ENCODE data around the gene XDH. TPM values are rescaled to one million over a fixed set of nuclear protein-coding genes. Genes with fewer than 3 reads are reported as not detected.

XDH gene
- total RNA-seq, 4 donors from 2014 or later = under 0.01 TPM; not detected in 3

- no peak for DNase-seq (ENCODE audit: low spot score in 2 of 2)
- Histone ChIP-seq H3K4me3 (no peak overlapping the region), H3K36me3 (no peaks in the 10 kb centered on the region), H3K27ac (no peak overlapping the region), H3K9me3 (peaks cover 0 to 19% (median 0%) of the 10 kb centered on the region in 4 donors), H3K4me1 (no peaks in the 10 kb centered on the region), H3K27me3 (no peaks in the 10 kb centered on the region)
- 51 to 60% methylated on average over 2 of the region's 2 CpGs for WGBS, 2 donors
- TF ChIP-seq EP300 (IDR thresholded peaks at IDR 0.05) = no peak
Observed at GRCh38 chr2:31415421-31415820, 879 bp upstream of the XDH start.

- Histone ChIP-seq H3K27ac (peak overlapping the region in 1 of 4 donors; percentile 23), H3K4me1 (no peaks in the 10 kb centered on the region), H3K27me3 (no peaks in the 10 kb centered on the region), H3K36me3 (no peaks in the 10 kb centered on the region), H3K9me3 (peaks cover 0 to 5% (median 0%) of the 10 kb centered on the region in 4 donors), H3K4me3 (no peak overlapping the region)
- 65 to 74% methylated on average over 5 of the region's 5 CpGs for WGBS, 2 donors
- TF ChIP-seq EP300 (IDR thresholded peaks at IDR 0.05) = no peak
- TF ChIP-seq CTCF (IDR thresholded peaks at IDR 0.05) = no peak
- TF ChIP-seq POLR2A (IDR thresholded peaks at IDR 0.05) = no peak
- no peak for DNase-seq (ENCODE audit: low spot score in 2 of 2)
Observed at GRCh38 chr2:31413862-31414550, 536 bp downstream of the XDH start.

- Histone ChIP-seq H3K4me3 (no peak overlapping the region), H3K27ac (no peak overlapping the region), H3K36me3 (no peaks in the 10 kb centered on the region), H3K9me3 (no peaks in the 10 kb centered on the region), H3K27me3 (no peaks in the 10 kb centered on the region), H3K4me1 (no peaks in the 10 kb centered on the region)
- no peak for DNase-seq (ENCODE audit: low spot score in 2 of 2)
- TF ChIP-seq POLR2A (IDR thresholded peaks at IDR 0.05) (no peak), EP300 (IDR thresholded peaks at IDR 0.05) (no peak), CTCF (IDR thresholded peaks at IDR 0.05) (no peak)
- 43 to 47% methylated on average over 1 of the region's 1 CpG for WGBS, 2 donors
Observed at GRCh38 chr2:31413025-31413424, 1.5 kb downstream of the XDH start.

- H3K27me3 ChIP-seq = no peaks in the 10 kb centered on the region
- no peak for DNase-seq (ENCODE audit: low spot score in 2 of 2)
- 84 to 85% methylated on average over 2 of the region's 2 CpGs for WGBS, 2 donors
- no peaks in the 10 kb centered on the region for H3K36me3 ChIP-seq
- H3K9me3 ChIP-seq = no peaks in the 10 kb centered on the region
- H3K4me1 ChIP-seq = no peaks in the 10 kb centered on the region
- H3K27ac ChIP-seq = no peak overlapping the region
- TF ChIP-seq EP300 (IDR thresholded peaks at IDR 0.05) = no peak
- TF ChIP-seq POLR2A (IDR thresholded peaks at IDR 0.05) = no peak
- no peak for TF ChIP-seq CTCF (IDR thresholded peaks at IDR 0.05)
- no peak overlapping the region for H3K4me3 ChIP-seq
Observed at GRCh38 chr2:31411771-31412170, 2.8 kb downstream of the XDH start.

- no peak overlapping the region for H3K4me3 ChIP-seq
- WGBS, 2 donors = 84 to 87% methylated on average over 10 of the region's 10 CpGs
- H3K9me3 ChIP-seq = no peaks in the 10 kb centered on the region
- TF ChIP-seq CTCF (IDR thresholded peaks at IDR 0.05) (no peak), POLR2A (IDR thresholded peaks at IDR 0.05) (no peak), EP300 (IDR thresholded peaks at IDR 0.05) (no peak)
- no peak for DNase-seq (ENCODE audit: low spot score in 2 of 2)
- no peaks in the 10 kb centered on the region for H3K27me3 ChIP-seq
- H3K4me1 ChIP-seq = no peaks in the 10 kb centered on the region
- H3K36me3 ChIP-seq = no peaks in the 10 kb centered on the region
- H3K27ac ChIP-seq = no peak overlapping the region
Observed at GRCh38 chr2:31406593-31407385, 7.8 kb downstream of the XDH start.
